H9 (cell line): Measurements from ENCODE around the gene QSER1. TPM values are rescaled to one million over a fixed set of nuclear protein-coding genes. Genes with fewer than 3 reads are reported as not detected.

Experiments
- DNase-seq: peaks from one replicate; pipeline ENCODE4 v3.0.0-alpha.2; 2017
- H2AFZ ChIP-seq: one replicate; pipeline ENCODE4 v1.6.1; 2013; ENCODE audit warnings: mild to moderate bottlenecking, low read length, control low read depth, moderate library complexity
- H2AK5ac ChIP-seq: 2 replicates; pipeline ENCODE4 v1.6.1; 2013; ENCODE audit warnings: low read length, control low read depth, mixed read lengths; ENCODE audit not compliant: insufficient read length
- H2BK120ac ChIP-seq: one replicate; pipeline ENCODE4 v1.6.1; 2013; ENCODE audit warnings: low read depth, mild to moderate bottlenecking, low read length, control low read depth, inconsistent platforms; ENCODE audit not compliant: poor library complexity, severe bottlenecking
- H2BK12ac ChIP-seq: 2 replicates; pipeline ENCODE4 v1.6.1; 2013; ENCODE audit warnings: low read length, control low read depth, mixed read lengths, low read depth; ENCODE audit not compliant: insufficient read length
- H2BK15ac ChIP-seq: 2 replicates; pipeline ENCODE4 v1.6.1; 2013; ENCODE audit warnings: low read depth, low read length, control low read depth
- H2BK20ac ChIP-seq: one replicate; pipeline ENCODE4 v1.6.1; 2013; ENCODE audit warnings: low read depth, mild to moderate bottlenecking, low read length, control low read depth, inconsistent platforms; ENCODE audit not compliant: poor library complexity, severe bottlenecking
- H2BK5ac ChIP-seq: 2 replicates; pipeline ENCODE4 v1.6.1; 2013; ENCODE audit warnings: low read length, control low read depth, mixed read lengths; ENCODE audit not compliant: insufficient read length
- H3K14ac ChIP-seq: 2 replicates; pipeline ENCODE4 v1.6.1; 2013; ENCODE audit warnings: low read length, control low read depth; ENCODE audit not compliant: insufficient read depth
- H3K18ac ChIP-seq: 2 replicates; pipeline ENCODE4 v1.6.1; 2013; ENCODE audit warnings: low read depth, mild to moderate bottlenecking, mixed read lengths, low read length, control low read depth; ENCODE audit not compliant: insufficient read length
- H3K23ac ChIP-seq: 2 replicates; pipeline ENCODE4 v1.6.1; 2013; ENCODE audit warnings: low read length, control low read depth, mixed read lengths, low read depth; ENCODE audit not compliant: insufficient read length
- H3K23me2 ChIP-seq: 2 replicates; pipeline ENCODE4 v1.6.1; 2013; ENCODE audit warnings: low read depth, mild to moderate bottlenecking, mixed read lengths, low read length, control low read depth; ENCODE audit not compliant: insufficient read length, poor library complexity, severe bottlenecking
- H3K27ac ChIP-seq: 2 replicates; pipeline ENCODE4 v1.5.1; 2013; ENCODE audit warnings: low read length, control low read depth, mixed read lengths, low read depth; ENCODE audit not compliant: insufficient read length
- H3K27me3 ChIP-seq: 2 replicates; pipeline ENCODE4 v1.6.1; 2013; ENCODE audit warnings: low read length, control low read depth, inconsistent platforms; ENCODE audit not compliant: insufficient read depth
- H3K4ac ChIP-seq: 2 replicates; pipeline ENCODE4 v1.6.1; 2013; ENCODE audit warnings: low read depth, mild to moderate bottlenecking, control low read depth, inconsistent platforms, low read length, moderate library complexity
- H3K4me1 ChIP-seq: 2 replicates; pipeline ENCODE4 v1.6.1; 2013; ENCODE audit warnings: low read length, control low read depth, inconsistent platforms; ENCODE audit not compliant: insufficient read depth
- H3K4me2 ChIP-seq: 2 replicates; pipeline ENCODE4 v1.6.1; 2013; ENCODE audit warnings: low read length, control low read depth, mixed read lengths; ENCODE audit not compliant: insufficient read length, insufficient read depth
- H3K56ac ChIP-seq: 2 replicates; pipeline ENCODE4 v1.6.1; 2013; ENCODE audit warnings: low read depth, mild to moderate bottlenecking, mixed read lengths, low read length, control low read depth; ENCODE audit not compliant: insufficient read length
- H3K79me1 ChIP-seq: 2 replicates; pipeline ENCODE4 v1.6.1; 2013; ENCODE audit warnings: low read depth, mild to moderate bottlenecking, moderate library complexity, low read length, control low read depth, inconsistent platforms; ENCODE audit not compliant: insufficient read depth, poor library complexity, severe bottlenecking
- H3K79me2 ChIP-seq: 2 replicates; pipeline ENCODE4 v1.6.1; 2013; ENCODE audit warnings: low read length, control low read depth, inconsistent platforms; ENCODE audit not compliant: insufficient read depth
- H3K9ac ChIP-seq: 2 replicates; pipeline ENCODE4 v1.6.1; 2013; ENCODE audit warnings: low read length, control low read depth, mixed read lengths; ENCODE audit not compliant: insufficient read length; ENCODE audit errors: extremely low read depth
- H3K9me3 ChIP-seq: one replicate; pipeline ENCODE4 v1.6.1; 2013; ENCODE audit warnings: low read depth, low read length, inconsistent platforms; ENCODE audit not compliant: control insufficient read depth
- H3T11ph ChIP-seq: one replicate; pipeline ENCODE4 v1.6.1; 2013; ENCODE audit warnings: mild to moderate bottlenecking, low read length, control low read depth, inconsistent platforms
- H4K20me1 ChIP-seq: one replicate; pipeline ENCODE4 v1.6.1; 2013; ENCODE audit not compliant: control insufficient read depth, insufficient read length, insufficient read depth
- H4K5ac ChIP-seq: 2 replicates; pipeline ENCODE4 v1.6.1; 2013; ENCODE audit warnings: low read depth, mild to moderate bottlenecking, mixed read lengths, low read length, control low read depth; ENCODE audit not compliant: insufficient read length
- H4K8ac ChIP-seq: replicated peaks from 2 replicates; pipeline ENCODE4 v1.6.1; 2013; ENCODE audit warnings: low read length, control low read depth, mixed read lengths, low read depth; ENCODE audit not compliant: insufficient read length
- H4K91ac ChIP-seq: 2 replicates; pipeline ENCODE4 v1.6.1; 2013; ENCODE audit warnings: low read depth, mild to moderate bottlenecking, moderate library complexity, mixed read lengths, low read length, control low read depth; ENCODE audit not compliant: insufficient read length
- H3K27ac Mint-ChIP-seq, 3 experiments: 2 replicates in 2 of 3; 3 replicates in 1 of 3; pipeline ENCODE4 v1.8.0; 2020 to 2021; ENCODE audit warnings: mixed read lengths in 3 of 3, mild to moderate bottlenecking in 1 of 3, moderate library complexity in 1 of 3
- H3K27me3 Mint-ChIP-seq: 2 replicates; pipeline ENCODE4 v1.8.0; 2021; ENCODE audit warnings: low read depth, mild to moderate bottlenecking, moderate library complexity, mixed read lengths
- H3K36me3 Mint-ChIP-seq, 3 experiments: 2 replicates in 2 of 3; 3 replicates in 1 of 3; pipeline ENCODE4 v1.8.0; 2020 to 2021; ENCODE audit warnings: low read depth in 3 of 3, mixed read lengths in 3 of 3; ENCODE audit not compliant: insufficient read depth in 1 of 3
- H3K4me1 Mint-ChIP-seq, 2 experiments: 2 replicates each; pipeline ENCODE4 v1.8.0; 2020; ENCODE audit warnings: mixed read lengths in 2 of 2
- H3K4me3 Mint-ChIP-seq, 2 experiments: 2 replicates in 1 of 2; 3 replicates in 1 of 2; pipeline ENCODE4 v1.8.0; 2020 to 2021; ENCODE audit warnings: mild to moderate bottlenecking in 2 of 2, mixed read lengths in 2 of 2, moderate library complexity in 1 of 2
- H3K9me3 Mint-ChIP-seq, 2 experiments: 2 replicates in 1 of 2; 3 replicates in 1 of 2; pipeline ENCODE4 v1.8.0; 2020; ENCODE audit warnings: mild to moderate bottlenecking in 2 of 2, mixed read lengths in 2 of 2, moderate library complexity in 1 of 2
- WGBS: extraction: QIAGEN DNeasy Blood & Tissue Kit; methylation state at CpG from one replicate; pipeline ENCODE4 v1.1.7; 2013; ENCODE audit warnings: missing lambda C conversion rate, low lambda C conversion rate, mixed read lengths; ENCODE audit not compliant: insufficient read length; ENCODE audit errors: extremely low coverage; 5-methylcytosine and 5-hydroxymethylcytosine counted together
- total RNA-seq: library from RNA; stranded (reverse); gene quantifications from 2 replicates; pipeline ENCODE4 v1.2.1, GENCODE V29; 2021
- TF ChIP-seq, protein P1 (sequence below): fragments of 200-600 bp; sonication (generic); conservative IDR thresholded peaks from 3 replicates; pipeline ENCODE4 v1.8.0; 2021; ENCODE audit warnings: antibody characterized with exemption, mild to moderate bottlenecking

The QSER1 gene
- total RNA-seq, 1 experiment from 2014 or later = 139 TPM

DNA sequence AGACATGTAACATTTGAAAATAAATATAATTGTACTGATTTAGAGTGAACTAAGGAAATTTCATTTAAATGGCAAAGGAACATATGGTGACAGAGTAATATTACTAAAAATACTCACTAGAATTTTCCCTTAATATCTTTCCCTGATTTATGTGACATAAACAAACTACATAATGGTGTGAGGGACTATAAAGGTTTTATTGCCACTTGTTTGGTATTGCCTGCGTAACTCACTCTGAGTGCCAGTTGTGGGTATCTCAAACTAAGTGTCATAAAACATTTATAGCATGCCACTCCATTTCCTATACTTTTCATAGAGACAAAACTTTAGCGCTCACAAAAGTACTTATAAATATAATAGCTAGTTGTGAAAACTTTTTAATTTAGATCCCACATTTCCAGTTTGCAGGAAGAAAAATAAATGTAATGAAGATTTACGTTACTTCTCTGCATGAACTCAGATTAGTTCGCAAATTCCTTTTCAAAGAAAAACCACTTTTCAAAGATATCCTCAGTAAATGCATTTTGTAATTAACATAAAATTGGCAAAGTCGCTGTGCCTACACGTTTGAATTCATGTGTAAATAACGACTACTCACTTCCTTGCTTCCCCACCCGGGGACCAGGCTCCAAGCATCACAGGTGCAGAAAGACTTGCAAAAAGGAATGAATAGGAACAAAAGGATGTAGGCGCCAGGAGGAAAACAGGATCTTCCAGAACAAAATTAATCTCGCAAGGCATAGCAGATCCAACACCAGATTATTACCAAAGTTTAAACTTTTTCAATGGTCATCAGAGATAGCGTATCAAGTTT is 1.6 kb upstream of the QSER1 start:
- H3K56ac ChIP-seq = no peak overlapping the region
- peaks cover 22 to 38% (median 32%) of the 10 kb centered on the region in 3 experiments for H3K36me3 Mint-ChIP-seq
- TF ChIP-seq, protein P1, sequence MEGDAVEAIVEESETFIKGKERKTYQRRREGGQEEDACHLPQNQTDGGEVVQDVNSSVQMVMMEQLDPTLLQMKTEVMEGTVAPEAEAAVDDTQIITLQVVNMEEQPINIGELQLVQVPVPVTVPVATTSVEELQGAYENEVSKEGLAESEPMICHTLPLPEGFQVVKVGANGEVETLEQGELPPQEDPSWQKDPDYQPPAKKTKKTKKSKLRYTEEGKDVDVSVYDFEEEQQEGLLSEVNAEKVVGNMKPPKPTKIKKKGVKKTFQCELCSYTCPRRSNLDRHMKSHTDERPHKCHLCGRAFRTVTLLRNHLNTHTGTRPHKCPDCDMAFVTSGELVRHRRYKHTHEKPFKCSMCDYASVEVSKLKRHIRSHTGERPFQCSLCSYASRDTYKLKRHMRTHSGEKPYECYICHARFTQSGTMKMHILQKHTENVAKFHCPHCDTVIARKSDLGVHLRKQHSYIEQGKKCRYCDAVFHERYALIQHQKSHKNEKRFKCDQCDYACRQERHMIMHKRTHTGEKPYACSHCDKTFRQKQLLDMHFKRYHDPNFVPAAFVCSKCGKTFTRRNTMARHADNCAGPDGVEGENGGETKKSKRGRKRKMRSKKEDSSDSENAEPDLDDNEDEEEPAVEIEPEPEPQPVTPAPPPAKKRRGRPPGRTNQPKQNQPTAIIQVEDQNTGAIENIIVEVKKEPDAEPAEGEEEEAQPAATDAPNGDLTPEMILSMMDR = no peak
- peaks cover 22% of the 10 kb centered on the region for H3K79me2 ChIP-seq
- H2BK15ac ChIP-seq = no peak overlapping the region
- no peak overlapping the region for H3T11ph ChIP-seq
- no peak overlapping the region for H2BK120ac ChIP-seq
- no peak overlapping the region for H4K8ac ChIP-seq
- peak; percentile 79 for DNase-seq
- peak overlapping the region; percentile 79 for H3K4me2 ChIP-seq
- H3K4ac ChIP-seq = no peak overlapping the region
- H4K20me1 ChIP-seq = no peaks in the 10 kb centered on the region
- no peak overlapping the region for H3K9ac ChIP-seq
- H3K23me2 ChIP-seq = peaks cover 4% of the 10 kb centered on the region
- H3K27me3 ChIP-seq = no peaks in the 10 kb centered on the region
- no peak overlapping the region for H2BK20ac ChIP-seq
- no peaks in the 10 kb centered on the region; the same call in 1 of the 2 replicates for H3K4me1 ChIP-seq
- H3K79me1 ChIP-seq = no peaks in the 10 kb centered on the region
- peak overlapping the region; percentile 34 to 100 (median 100) for H3K27ac Mint-ChIP-seq
- H3K27ac ChIP-seq = peak overlapping the region; percentile 76
- H3K27me3 Mint-ChIP-seq = no peaks in the 10 kb centered on the region
- no peak overlapping the region for H2AK5ac ChIP-seq
- no peaks in the 10 kb centered on the region for H3K9me3 ChIP-seq
- peaks cover 21 to 23% of the 10 kb centered on the region in 2 experiments for H3K9me3 Mint-ChIP-seq
- H3K14ac ChIP-seq = no peak overlapping the region
- H3K23ac ChIP-seq = no peak overlapping the region
- H4K91ac ChIP-seq = no peak overlapping the region
- no peak overlapping the region for H2AFZ ChIP-seq
- peak overlapping the region; percentile 74 to 93 for H3K4me3 Mint-ChIP-seq
- no peak overlapping the region for H4K5ac ChIP-seq
- WGBS = no CpG with 5 or more reads among the region's 11 CpGs
- peaks cover 29 to 33% of the 10 kb centered on the region in 2 experiments for H3K4me1 Mint-ChIP-seq
- no peak overlapping the region for H2BK5ac ChIP-seq
- no peak overlapping the region for H2BK12ac ChIP-seq
- H3K18ac ChIP-seq = no peak overlapping the region
